Stimulated activated CD4-positive, alpha-beta T cell treated with anti-CD3 and anti-CD28 coated beads, TNF-alpha, amount 100 ng/mL, for 48 hours (primary cell): Measurements from ENCODE around the gene PHOSPHO2.
"Not testable (repeated sequence)": the region's sequence is repeated elsewhere in the genome, so short reads cannot be mapped to it uniquely, and the experiment has no call there.

Source experiments
- DNase-seq, 3 donors: peaks; one replicate each; pipeline ENCODE4 v3.0.0-alpha.2; 2020; ENCODE audit warnings: low read depth in 3 of 3

The PHOSPHO2 gene

DNA sequence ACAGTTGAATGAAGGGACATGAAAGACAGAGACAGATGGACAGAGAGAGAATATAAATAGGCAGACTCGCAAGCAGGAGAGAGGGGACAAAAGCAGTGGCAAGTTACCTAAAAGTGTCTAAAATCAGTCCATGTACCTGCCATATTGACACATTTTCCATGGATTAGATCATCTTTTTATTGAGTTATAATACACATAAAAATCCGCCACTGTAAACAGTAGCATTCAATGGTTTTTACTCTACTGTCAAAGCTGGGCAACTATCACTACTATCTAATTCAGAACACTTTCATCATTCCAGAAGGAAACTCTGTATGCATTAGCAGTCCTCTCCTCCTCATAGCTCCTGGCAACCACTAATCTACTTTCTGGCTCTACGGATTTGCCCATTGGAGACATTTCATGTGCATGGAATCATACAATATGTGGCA lies 10.1 kb upstream of the PHOSPHO2 start:
- no peak for DNase-seq

DNA sequence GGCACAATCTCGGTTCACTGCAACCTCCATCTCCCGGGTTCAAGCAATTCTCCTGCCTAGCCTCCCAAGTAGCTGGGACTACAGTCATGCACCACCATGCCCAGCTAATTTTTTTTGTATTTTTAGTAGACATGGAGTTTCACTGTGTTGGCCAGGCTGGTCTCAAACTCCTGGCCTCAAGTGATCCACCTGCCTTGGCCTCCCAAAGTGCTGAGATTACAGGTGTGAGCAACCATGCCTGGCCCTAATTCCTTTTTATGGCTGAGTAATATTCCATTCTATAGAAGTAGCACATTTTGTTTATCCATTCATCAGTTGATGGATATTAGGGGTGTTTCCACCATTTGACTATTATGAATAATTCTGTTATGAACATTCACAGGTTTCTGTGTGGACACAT lies 9.6 kb upstream of the PHOSPHO2 start:
- DNase-seq: not testable (repeated sequence)

DNA sequence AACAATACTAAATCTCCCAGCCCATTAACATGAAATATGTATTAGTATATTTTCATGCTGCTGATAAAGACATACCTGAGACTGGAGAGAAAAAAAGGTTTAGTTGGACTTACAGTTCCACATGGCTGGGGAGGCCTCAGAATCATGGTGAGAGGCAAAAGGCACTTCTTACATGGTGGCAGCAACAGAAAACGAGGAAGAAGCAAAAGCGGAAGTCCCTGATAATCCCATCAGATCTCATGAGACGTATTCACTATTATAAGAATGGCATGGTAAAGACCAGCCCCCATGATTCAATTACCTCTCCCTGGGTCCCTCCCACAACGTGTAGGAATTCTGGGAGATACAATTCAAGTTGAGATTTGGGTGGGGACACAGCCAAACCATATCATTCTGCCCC lies 7.4 kb upstream of the PHOSPHO2 start:
- not testable (repeated sequence) for DNase-seq

DNA sequence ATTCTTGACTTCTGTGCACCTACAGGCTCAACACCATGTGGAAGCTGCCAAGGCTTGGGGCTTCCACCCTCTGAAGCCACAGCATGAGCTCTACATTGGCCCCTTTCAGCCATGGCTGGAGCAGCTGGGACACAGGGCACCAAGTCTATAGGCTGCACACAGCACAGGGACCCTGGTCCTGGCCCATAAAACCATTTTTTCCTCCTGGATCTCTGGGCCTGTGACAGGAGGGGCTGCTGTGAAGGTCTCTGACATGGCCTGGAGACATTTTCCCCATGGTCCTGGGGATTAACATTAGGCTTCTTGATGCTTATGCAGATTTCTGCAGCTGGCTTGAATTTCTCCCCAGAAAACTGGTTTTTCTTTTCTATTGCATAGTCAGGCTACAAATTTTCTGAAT lies 6.3 kb upstream of the PHOSPHO2 start:
- DNase-seq: not testable (repeated sequence)

DNA sequence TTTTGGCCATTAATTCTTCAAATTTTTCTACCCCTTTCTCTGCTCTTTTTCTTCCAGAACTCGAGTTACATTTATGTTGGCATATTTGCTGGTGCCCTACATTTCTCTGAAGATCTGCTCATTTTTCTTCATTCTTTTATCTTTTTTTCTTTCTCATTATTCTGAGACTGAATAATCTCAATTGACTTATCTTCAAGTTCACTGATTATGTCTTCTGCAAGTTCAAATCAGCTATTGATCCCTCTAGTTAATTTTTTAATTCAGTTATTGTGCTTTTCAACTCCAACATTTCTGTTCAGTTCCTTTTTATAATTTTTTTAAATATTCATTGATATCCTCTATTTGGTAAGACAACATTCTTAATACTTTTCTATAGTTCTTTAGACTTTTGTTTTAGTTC lies 3.3 kb upstream of the PHOSPHO2 start:
- DNase-seq: no peak

DNA sequence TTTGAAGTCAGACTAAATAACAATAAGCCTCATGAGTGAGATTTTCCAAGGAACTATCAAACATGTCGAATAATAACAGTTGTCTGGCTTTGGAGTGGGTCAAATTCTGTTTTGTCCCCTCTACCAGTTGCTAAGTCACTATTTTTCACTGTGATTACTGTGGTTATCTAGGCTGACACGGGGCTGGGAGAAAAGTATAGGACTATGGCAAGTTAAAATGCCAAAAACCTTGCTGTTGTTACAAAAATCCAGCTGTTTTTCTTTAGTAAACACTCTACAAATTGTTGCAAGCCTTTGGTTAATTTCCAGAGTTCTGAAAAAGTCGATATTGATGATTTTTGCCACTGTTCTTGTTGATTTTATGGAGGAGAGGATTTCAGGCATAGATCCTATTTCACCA lies 1.6 kb upstream of the PHOSPHO2 start:
- no peak for DNase-seq

DNA sequence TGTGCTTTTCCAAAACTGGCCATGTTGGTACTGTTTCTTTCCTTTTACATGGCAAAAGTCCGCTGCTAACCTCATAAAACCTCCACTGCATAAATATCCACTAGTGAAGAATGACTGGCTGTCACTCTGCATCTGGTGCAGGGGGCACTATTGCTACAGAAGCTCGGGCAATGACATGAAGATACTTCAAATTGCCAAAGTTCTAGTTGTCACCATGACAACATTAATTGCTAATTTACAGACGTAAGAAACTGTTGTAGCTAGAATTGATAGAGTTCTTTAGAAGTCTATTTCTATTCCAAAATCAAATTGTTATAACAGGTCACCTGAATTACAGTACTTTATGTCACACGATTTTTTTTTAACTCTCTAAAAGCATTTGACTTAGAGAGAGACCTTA lies 909 bp upstream of the PHOSPHO2 start:
- no peak for DNase-seq

DNA sequence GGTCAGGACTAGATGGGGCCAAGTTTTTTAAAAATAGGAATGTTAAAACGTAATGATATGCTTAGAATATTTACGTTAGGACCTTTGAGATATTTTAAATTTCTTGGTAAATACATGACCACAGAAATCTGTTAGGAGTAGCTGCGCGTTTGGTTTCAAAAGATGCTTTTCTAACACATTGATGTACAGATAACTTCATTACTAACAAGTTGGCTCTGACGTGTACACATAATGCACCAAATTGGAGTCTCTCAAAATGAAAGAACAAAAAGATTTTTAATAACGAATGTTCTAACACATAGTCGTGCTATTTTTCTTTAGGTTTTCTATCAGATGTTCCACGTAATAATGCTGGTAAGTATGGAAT lies 608 bp downstream of the PHOSPHO2 start:
- no peak for DNase-seq

DNA sequence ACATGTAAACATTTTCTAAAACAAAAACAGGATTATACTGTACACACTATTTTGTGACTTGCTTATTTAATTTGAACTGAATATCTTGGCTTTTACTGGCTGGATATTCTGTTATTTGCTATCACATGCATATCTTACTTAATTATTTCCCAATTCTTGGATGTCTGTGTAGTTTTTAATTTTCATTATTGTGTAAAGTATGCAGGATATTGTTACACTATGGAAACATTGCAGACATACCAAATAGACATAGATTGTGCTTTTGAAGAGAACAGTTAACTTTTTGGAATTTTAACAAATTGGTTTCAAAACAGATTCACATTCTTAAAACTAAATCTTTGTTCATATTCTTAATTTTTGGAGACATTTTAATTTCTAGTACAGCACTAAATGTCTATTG lies 2.1 kb downstream of the PHOSPHO2 start:
- DNase-seq: no peak

DNA sequence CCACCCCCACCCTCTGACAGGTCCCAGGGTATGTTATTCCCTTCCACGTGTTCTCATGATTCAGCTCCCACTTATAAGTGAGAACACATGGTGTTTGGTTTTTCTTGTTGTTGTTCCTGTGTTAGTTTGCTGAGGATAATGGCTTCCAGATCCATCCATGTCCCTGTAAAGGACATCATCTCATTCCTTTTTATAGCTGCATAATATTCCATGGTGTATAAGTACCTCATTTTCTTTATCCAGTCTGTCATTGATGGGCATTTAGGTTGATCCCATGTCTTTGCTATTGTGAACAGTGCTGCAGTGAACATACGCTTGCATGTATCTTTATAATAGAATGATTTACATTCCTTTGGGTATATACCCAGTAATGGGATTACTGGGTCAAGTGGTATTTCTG lies 4.9 kb downstream of the PHOSPHO2 start:
- DNase-seq: not testable (repeated sequence)

DNA sequence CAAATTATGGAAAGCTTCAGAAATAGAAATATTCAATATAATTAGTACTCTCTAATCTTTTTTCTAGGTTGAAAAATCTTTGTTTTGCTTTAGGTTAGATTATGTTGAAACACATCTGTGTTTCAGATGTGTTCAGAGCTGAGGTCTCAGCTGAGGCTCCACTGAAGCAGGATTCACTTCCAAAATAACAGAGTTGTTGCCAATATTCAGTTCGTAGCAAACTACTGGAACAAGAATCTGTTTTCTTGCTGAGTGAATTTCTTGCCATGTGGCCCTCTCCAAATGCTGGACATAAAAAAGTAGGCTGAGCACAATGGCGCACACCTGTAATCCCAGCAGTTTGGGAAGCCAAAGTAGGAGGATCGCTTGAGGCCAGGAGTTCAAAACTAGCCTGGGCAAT lies 8.7 kb downstream of the PHOSPHO2 start:
- DNase-seq: no peak

DNA sequence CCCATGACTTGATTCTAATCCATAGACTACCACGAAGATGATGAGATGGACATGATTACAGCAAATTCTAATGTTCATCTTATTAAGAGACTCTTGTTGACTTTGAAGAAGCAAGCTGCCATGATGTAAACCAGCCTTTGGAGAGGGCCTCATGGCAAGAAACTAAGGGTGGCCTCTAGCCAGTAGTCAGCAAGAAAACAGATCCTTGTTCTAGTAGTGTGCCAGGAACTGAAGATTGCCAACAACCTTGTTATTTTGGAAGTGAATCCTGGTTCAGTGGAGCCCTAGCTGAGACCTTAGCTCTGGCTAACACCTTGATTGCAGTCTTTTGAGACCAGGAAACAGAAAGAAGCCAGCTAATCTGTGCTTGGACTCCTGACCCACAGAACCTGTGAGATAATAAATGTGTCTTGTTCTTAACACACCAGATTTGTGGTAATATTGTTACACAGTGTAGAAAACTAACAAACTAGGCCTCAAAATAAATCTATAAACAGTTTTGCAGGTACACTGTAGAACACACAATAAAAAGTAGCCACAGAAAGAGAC lies 10.0 kb downstream of the PHOSPHO2 start:
- no peak for DNase-seq

DNA sequence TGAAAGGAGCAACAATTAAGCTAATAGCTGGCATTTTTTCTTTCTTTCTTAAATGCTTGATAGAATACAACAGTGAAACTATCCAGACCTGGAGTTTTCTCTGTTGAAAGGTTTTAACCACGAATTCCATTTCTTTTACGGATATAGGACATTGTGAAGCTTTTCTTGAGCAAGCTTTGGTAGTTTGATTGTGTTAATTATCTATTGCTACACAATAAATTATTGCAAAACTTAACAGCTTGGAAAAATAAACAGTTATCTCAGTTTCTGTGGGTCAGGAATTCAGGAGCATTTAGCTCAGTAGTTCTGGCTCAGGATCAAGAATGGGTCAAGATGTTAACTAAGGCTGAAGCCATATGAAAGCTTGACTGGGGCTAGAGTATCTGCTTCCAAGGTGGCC lies 11.7 kb downstream of the PHOSPHO2 start:
- no peak for DNase-seq

DNA sequence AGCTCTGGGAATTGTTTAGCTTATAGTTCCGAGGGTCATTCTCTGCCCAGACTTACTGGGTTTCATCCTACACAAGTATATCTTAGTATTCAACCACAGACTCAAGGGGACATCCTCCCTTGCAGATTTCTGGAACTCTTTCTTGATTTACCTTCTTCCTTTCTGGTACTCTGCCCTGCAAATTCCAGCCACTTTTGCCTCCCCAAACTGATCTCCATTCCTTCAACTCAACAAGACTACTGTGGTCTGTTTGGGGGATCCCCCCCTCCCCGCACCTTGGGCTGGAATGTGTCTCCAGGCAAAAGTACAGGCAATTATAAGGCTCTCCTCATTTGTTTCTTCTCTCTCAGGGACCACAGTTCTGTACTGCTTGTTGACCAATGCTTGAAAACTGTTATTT lies 13.4 kb downstream of the PHOSPHO2 start:
- DNase-seq: no peak

DNA sequence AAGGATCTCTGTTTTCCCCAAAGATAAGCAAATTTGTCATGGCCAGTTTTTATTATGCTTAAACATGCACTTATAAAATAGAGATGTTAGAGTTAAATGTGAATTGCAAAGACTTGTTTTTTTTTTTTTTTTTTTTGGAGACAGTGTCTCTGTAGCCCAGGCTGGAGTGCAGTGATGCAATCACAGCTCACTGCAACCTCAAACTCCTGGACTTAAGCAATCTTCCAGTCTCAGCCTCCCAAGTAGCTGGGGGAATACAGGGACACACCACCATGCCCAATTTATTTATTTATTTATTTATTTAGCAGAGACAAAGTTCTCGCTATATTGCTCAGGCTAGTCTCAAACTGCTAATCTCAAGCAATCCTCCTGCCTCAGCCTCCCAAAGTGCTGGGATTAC lies 15.1 kb downstream of the PHOSPHO2 start:
- DNase-seq: no peak

DNA sequence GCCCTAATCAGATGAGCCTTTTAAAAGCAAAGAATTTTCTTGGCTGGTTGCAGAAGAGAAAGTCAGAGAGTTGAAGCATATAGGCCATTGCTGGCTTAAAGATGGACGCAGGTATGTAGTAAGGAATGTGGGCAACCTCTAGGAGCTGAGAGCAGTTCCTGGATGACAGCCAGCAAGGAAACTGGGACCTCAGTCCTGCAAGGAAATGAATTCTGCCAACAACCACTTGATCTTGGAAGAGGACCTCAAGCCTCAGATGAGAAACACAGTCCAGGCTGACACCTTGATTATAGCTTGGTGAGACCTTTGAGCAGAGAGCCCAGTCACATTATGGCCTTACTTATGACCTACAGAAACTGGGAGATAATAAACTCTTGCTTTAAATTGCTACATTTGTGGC lies 15.7 kb downstream of the PHOSPHO2 start:
- DNase-seq: no peak

DNA sequence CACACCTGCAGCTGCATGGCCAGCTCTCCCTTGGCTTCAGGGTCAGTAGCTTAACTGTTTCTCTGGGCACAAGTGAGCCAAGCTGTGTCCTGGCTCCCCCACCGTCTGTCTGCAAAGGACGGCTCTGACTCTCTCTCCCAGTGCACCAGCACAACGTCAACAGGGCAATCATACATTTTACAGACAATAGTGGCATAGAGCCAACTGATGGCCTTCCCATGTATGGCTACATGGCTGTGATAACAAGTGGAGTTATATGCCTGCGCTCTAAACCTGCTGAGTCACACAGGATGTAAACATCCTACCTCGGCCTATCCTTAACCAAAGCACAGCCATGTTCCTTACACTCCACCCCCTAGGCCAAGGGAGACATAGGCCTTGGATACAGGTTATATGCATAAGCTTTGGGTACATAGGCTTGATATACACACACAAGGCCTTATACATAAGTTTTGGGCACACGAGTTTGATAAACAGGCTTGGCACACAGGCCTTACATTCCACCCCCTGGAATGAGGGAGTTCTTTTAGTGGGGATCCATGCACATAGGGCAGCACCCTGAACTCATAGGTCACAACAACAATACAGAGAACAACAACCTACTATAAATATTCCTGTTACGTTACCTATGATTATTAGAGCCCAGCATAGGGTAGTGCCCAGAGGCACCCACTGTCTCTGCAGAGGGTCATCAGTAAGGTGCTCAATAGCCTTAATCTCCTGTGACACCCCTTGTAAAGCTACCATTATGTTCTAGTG lies 17.7 kb downstream of the PHOSPHO2 start:
- DNase-seq: no peak

DNA sequence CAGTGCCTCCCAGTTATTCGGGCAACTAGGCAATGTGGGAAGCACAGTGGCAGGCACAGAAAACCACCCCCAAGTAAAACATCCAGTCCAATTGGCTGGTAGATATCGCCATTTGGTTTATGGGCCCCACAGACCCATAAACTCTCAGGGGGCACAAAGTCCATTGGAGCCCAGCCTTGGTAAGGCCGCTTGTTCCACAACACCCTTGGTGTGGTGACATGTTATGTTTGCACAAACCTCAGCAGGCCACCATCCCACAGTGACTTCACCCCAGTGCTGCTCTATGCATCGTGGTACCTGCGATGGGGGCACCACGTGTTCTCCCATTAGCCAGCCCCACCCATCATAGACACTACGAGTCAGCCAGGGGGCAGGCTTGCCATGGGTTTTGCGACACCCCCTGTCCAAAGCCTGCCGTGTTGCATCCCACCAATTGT lies 18.5 kb downstream of the PHOSPHO2 start:
- DNase-seq: no peak

DNA sequence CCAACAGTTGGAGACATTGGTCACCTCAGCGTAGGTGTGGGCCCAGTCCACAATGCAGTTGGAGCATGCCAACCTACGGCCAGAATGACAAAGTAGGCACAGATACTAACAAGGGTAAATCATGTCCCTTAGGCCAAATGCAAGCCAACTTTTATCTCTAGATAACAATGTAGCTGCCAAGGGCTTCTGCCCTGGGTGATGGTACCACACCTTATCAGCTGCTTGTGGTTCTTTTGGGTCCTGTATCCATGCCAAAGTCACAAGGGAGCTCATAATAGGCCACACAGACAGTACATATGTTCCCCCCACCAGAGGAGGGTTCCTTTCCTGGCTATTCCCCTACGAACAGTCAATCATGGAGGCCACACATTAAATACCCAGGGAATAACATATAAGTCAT lies 19.1 kb downstream of the PHOSPHO2 start:
- no peak for DNase-seq

DNA sequence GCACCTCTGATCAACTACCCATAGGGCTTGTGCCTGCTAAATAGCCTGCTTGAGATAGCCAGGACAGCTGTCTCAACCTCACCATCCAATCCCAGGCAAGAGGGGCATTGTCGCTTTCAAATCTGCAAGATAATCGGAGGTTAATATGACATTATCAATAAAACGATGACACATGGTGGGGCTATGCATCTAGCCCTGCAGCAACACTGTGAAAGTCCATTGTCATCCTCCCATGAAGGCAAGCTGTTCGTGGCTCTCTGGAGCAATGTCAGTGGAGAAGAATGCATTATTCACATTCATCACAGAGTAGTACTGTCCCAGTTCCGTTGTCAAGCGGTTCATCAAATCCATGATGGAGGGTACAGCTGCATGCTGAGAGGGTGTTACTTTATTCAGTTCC lies 20.4 kb downstream of the PHOSPHO2 start:
- DNase-seq: no peak

DNA sequence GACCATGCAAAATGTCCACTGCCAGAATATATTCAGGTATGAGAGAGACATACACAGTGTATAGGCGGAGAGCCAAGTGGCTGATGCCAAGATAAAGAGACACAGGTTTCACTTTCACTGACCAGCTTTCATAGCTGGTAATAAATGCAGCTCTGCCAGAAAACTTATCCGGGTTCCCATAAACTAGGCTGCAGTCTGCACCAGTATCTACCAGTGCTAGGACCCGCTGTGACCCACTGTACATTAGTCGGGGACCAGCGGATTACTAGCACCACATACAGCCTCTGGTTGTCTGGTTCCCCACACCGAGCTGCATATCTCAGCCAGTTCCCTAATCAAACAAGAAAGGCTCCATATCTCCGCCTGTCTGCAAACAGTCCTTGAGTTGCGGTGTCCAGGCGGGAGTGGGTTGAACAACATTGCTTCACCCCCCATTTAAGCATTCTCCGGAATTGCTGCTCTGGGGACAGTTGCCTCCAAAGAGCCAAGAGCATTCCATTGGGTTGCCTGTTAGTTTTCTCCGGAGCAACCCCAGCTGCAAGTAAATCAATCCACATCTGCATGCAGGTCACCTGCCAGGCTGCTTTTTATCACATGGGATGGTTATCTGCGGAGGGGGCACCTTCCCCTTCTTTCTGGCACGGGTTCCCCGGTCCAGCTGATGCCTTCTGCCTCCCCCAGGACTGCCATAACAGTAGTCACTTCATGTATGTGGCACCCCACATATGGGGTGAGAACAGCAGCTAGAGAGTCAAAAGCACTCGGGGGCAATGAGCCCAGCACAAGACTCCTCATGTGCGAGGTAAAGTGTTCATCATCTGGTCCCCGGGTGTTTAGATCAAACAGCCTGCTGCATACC lies 21.3 kb downstream of the PHOSPHO2 start:
- DNase-seq: no peak

DNA sequence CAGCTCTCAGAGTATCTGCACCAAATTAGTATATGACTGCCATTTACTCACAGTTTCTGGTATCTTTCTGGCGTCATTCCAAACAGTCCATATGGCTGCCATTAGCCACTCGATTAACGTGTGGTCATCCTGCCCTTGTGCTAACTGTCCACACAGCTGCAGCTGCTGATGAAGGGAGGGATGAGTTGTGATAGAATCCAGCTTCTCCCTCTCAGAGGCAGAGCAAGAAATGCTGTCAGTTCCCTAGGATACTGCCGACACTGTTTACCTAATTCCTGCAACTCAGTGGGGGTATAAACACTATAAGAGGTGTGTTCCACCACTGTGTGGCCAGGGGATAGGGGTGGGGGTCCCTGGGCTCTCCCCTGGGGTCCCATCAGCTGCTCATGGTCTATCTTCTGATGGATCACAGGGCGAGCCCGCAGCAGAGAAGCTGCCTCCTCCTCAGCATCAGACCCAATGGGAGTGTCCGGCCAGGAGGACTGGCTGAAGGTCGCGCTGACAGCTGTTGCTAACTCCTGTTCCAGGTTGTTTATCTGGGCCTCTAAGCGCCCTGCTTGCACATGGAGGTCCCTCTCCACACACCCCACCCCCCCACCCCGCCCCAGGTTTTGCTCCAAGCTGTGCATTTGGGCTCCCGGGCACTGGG lies 22.1 kb downstream of the PHOSPHO2 start:
- DNase-seq: no peak
